ENCODE results near the gene SLC8A3.

DNA sequence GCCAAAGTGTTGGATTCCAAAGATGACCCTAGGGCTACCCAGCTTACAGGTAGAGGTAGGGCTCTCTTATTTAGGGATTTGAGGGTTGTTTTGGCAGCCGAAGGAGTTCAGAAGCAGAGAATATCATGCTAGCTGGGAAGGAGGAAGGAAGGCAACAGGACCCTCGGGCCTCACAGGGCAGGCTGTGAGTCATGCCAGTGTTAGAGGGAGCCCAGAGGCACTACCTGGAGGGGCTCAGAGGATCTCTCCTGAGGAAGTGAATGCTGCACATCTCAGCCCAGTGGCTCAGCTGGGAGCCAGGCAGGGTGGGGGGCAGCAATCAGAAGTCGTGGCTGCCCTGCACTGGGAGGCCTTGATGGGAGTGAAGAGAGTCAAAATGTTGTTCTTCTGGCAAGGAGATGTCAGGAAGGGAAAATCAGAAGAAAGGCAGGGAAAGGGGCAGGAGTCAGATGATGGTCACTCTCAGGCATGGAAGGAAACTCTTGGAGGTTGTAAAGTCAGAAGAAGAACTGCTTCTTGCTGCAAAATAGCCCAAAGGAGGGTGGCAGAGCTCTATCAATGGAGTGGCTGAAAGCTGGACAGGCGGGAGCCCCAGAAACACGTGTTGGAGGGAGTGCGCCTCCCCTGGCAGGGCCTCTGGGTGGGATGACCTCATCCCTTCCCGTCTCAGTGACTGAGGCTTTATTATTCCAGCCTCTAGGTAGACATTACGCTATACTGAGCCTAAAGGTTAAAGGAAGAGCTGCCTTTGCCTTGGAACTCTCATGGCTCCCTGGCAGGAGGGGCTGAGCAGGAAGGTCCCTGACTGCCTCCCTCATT lies 168.2 kb downstream of the SLC8A3 start:
- TF ChIP-seq, protein P1, sequence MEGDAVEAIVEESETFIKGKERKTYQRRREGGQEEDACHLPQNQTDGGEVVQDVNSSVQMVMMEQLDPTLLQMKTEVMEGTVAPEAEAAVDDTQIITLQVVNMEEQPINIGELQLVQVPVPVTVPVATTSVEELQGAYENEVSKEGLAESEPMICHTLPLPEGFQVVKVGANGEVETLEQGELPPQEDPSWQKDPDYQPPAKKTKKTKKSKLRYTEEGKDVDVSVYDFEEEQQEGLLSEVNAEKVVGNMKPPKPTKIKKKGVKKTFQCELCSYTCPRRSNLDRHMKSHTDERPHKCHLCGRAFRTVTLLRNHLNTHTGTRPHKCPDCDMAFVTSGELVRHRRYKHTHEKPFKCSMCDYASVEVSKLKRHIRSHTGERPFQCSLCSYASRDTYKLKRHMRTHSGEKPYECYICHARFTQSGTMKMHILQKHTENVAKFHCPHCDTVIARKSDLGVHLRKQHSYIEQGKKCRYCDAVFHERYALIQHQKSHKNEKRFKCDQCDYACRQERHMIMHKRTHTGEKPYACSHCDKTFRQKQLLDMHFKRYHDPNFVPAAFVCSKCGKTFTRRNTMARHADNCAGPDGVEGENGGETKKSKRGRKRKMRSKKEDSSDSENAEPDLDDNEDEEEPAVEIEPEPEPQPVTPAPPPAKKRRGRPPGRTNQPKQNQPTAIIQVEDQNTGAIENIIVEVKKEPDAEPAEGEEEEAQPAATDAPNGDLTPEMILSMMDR (IDR thresholded peaks at IDR 0.05) = no peak
- TF ChIP-seq POLR2A (IDR thresholded peaks at IDR 0.05) = no peak
